HG02763 (cell line): ENCODE data around the gene KCNN1.

Source experiments
- ATAC-seq: cut with Tn5 transposase; IDR thresholded peaks from one replicate; pipeline ENCODE4 v1.9.1; 2021; ENCODE audit warnings: mild to moderate bottlenecking, moderate library complexity; ENCODE audit not compliant: unreplicated experiment

Gene KCNN1

DNA sequence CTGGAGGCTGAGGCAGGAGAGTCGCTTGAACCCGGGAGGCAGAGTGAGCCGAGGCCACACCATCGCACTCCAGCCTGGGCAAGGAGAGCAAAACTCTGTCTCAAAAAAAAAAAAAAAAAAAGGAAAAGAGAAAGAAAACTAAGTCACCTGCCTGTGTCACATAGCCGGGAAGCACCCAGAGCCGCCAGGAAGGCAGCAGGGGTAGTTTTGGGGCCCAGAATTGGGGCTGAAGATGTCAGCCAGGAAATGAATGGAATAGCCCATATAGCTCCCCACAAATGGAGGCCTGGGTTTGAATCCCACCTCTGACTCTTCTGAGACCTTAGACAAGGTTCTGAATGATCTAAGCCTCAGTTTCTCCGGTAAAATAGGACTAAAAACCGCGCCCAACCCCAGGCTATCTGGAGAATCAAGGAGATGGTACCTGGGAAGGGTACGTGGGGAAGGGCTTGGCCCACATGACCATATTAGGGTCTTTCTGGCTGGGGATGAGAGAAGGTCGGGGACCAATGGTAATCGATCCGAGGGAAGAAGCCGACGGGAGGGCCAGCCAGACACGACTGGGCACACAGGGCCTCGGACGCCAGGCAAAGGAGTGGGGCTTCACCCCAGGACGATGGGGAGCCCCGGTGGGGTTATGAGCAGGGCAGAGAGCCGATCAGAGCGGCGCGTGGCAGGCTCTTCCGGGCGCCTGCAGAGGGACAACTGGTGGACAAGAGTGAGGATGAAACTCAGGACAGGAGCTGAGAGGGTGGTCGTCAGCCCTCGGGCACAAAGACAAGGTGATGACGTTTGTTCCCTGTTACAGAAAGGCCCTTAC is 19.7 kb upstream of the KCNN1 start:
- ATAC-seq: peak; percentile 20

DNA sequence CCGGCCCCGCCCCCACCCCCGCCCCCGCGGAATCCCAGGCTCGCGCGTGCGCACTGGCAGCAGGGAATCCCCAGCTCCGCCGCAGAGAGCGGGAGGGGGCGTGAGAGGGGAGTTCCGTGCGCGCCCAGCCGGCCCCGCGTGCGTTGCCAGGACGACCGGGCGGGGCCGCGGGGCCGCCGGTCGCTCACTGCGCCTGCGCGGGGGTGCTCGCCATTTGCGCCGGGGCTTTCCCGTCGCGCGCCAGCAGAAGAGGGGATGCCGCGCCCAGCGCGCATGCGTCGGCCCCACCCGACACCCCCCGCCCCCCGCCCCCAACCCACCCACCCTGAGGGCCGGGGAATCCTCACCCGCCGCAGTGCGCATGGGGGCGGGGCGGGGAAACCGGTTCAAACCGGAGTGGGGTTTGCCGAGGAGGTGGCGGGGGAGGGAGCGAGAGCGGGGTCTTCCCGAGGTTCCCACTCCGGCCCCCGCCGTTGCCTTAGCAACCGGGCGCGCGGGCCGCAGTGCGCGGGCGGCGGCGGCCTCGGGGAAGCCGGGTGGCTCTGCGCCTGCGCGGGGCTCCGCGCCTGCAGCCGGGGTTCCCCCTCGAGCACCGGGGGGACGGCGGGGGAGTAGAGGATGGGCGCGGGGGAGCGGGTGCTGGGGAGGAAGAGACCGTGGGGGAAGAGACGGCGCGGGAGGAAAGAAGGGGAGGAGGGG is 18.9 kb upstream of the KCNN1 start:
- ATAC-seq: peak; percentile 78

- no peak for ATAC-seq
Observed at GRCh38 chr19:17948514-17948900, 18.4 kb upstream of the KCNN1 start.

DNA sequence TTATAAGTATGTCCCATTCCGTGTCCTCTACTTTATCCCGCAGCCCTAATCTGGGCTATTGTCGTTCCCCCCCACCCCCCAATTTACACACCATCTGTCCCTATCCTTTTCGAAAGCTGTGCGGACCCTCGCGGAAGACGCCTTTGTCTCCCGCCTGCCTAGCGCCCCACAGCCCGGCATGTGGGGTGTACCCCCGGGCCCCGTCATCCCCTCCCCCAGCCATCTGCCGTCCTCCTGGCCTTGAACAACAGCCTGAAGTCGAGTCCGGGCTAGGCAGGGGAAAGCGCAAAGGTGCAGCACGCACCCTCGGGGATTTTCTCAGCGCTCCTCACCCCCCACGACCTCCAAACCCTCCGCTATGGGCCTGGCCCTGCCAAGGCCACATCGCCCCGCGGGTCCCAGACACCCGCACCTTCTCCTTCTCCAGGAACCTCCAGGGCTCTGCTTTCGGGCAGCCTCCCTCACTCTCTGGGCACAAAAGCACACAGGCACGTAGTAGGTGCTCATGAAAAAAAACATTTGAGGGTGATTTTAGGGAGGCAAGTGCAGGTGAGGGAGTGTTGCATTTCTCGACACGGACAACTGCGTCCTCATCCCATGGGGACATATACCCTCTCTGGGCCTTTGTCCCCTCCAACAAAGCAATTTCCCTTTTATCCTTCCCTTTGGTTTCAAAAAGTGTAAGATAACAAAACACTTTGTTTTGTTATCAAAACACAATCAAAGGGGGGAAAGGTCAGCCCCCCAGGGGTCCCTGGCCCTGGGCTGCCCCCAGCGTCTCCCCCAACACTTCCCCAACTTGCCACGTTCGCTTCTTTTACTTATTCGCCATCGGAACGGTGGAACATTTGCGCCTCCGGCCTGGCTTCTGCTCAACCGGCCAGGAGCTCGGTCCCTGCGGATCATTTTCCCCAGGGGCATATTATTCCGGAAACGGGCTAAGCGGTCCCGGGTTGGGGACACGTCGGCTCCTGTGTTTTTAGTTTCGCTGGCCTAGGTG is 17.7 kb upstream of the KCNN1 start:
- no peak for ATAC-seq

DNA sequence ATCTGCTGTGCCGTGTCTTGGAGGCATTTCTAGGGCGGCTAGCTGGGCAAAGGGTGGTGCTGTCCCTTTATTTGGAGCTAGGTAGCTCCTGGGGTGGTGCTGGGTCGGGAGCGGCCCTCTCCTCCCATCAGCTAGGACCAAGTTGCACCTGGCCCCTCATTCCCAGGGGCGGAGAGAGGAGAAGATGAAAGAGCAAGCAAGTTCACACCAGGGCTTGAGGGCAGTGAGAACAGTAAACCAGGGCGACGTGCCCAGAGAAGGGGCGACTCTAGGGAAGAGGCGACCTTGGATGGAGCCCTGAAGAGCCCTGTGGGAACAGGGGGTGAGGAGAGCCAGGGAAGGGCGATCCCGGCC is 17.0 kb upstream of the KCNN1 start:
- ATAC-seq: no peak

DNA sequence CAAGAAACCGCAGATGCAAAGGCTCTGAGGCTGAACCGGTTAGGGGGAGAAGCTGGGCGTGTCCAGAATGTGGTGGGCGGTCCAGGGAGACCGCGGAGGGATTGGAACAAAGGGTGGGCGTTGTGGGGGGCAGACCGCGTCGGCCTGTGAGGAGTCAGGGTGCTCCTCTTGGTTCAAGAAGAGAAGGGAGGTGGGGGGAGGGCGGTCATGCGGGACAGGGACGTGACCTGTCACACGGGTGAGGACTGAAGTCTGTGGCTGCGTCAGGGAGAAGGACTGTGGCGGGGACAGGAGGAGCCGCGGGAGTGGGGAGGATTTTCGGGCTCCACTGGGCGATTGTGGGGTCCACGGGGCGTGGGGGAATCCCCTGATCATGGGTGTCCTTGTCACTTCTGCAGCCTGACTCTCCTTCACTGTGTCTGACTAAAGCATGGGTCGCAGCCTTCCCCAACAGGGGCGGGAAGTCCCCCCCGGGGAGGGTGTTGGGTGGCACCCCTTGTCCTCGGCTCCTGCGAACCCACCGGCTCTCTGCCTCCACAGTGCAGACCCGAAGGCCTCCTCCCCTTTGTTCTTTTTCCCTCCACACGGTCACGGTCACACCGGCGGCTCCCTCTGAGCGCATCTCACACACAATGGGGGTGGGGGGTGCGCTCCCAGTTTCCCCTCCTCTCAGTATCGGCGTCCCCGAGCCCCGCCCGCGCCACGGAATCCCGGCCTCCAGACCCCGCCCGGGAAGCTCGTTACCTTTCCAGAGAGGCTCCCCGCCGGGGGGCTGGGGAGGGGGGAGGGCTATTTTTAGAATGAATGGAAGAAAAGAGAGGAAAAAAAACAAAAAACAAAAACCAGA is 16.4 kb upstream of the KCNN1 start:
- ATAC-seq: no peak

- ATAC-seq: no peak
Observed at GRCh38 chr19:17951157-17951989, 15.5 kb upstream of the KCNN1 start.

GRCh38 chr19:17951990-17952976 is 14.6 kb upstream of the KCNN1 start:
- ATAC-seq: no peak

DNA sequence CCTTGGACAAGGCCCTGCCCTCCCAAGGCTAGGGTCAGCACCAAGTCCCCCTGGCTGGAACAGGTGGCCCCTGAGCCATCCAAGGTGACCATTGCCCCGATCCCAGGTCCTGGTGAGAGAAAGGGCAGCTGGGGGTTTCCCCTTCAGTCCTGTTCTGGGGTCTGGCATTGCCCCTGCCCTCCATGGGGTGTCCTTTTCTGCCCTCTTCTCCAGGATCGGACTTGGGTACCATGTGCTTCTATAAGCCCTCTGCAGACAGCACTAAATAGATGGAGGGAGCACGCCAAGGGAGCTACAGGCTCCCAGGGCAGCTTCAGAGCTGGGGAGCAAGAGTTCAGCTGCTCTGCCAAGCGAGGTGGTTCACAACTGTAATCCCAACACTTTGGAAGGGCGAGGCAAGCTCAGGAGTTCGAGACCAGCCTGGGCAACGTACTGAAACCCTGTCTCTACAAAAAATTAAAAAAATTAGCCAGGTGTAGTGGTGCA is 13.5 kb upstream of the KCNN1 start:
- ATAC-seq: no peak

DNA sequence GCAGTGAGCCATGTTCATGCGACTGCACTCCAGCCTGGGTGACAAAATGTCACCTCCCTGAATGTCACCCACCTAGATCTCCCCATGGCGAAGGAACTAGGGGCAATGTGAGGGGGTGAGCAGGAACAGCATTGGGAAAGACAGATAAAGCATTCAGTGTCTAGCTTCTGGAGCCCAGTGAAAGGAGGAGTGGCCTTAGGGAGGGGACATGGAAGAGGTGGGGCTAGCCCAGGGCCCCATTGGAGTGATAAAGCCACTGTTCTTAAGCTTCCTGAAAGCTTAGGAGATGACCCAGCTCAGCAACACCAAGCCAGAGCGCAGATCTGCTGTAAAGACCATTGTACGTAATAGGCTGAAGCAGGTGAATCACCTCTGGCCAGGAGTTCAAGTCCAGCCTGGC is 13.0 kb upstream of the KCNN1 start:
- no peak for ATAC-seq

GRCh38 chr19:17954401-17954800 is 12.5 kb upstream of the KCNN1 start:
- ATAC-seq: no peak

DNA sequence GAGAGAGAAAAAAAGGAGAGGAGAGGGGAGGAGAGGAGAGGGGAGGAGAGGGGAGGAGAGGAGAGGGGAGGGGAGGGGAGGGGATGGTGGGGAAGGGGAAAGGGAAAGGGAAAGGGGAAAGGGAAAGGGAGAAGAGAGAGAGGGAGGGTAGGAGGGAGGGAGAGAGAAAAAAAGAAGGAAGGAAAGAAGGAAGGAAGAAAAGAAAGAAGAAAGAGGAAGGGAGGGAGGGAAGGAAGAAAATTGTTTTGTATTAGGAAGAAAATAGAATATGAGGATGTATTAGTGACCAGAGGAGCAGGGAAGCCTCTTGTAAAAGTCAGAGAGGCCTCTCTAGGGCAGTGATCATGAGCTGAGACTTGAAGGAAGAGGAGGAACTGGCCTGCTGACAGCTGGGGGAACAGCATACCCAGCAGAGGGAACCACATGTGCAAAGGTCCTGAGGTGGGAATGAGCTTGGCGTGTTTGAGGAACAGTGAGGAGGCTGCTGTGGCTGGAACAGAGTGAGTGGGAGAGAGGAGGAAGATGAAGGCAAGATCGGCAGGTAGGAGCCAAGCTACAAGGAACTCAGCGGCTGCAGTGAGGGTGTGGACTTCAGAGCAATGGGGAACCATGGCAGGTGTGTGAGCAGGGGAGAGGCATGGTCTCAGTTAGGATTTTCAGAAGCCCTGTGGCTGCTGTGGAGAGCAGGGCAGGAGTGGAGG is 9.6 kb upstream of the KCNN1 start:
- ATAC-seq: no peak

DNA sequence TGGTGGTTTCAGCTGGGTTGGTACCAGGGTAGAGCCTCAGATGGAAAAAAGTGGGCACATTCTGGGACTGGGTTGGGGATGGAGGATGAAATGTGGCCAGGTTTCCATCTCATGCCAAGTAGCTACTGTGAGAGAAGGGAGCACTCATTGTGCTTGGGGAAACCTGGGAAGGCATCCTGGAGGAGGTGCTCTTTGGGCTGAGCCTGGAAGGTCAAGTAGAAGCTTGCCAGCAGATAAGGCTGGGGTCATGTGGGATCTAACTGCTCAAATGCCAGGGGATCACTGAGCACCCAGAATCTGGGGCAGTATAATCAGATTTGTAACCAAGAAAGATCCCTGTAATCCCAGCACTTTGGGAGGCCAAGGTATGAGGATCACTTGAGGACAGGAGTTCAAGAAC is 9.0 kb upstream of the KCNN1 start:
- ATAC-seq: no peak

DNA sequence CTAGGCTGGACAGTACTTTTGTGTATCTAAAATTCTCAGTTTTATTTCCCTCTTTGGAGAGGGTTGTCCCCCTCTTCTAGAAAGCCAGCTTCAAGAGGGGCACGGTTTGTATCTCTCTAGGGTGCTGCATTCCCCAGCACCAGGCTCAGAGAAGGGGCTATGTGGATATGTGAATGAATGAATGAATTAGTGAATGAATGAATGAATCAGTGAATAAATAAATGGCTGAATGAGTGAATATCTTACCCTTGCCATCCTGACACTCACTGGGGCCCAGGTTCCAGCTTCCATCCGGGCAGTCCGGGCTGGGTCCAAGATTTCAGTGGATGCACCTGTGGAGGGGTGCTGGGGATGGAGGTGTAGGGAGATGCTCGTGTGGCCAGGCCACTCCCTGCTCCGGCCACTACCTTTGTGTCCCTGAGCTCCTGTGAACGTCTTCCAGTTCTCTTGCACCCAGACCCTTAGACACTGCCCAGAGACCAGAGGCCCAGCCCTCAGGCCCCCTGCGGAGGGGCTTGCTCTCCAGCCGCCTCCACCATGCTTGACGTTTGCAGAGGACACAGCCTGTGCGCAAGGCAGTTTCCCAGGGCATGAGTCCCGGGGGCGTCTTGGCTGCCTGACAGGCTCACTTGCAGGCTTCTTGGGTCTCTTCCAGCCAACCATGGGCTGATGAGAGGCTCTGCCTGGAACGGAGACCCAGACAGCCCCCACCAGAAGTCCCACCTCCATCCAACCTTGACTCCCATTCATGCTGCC is 2.8 kb upstream of the KCNN1 start:
- no peak for ATAC-seq

DNA sequence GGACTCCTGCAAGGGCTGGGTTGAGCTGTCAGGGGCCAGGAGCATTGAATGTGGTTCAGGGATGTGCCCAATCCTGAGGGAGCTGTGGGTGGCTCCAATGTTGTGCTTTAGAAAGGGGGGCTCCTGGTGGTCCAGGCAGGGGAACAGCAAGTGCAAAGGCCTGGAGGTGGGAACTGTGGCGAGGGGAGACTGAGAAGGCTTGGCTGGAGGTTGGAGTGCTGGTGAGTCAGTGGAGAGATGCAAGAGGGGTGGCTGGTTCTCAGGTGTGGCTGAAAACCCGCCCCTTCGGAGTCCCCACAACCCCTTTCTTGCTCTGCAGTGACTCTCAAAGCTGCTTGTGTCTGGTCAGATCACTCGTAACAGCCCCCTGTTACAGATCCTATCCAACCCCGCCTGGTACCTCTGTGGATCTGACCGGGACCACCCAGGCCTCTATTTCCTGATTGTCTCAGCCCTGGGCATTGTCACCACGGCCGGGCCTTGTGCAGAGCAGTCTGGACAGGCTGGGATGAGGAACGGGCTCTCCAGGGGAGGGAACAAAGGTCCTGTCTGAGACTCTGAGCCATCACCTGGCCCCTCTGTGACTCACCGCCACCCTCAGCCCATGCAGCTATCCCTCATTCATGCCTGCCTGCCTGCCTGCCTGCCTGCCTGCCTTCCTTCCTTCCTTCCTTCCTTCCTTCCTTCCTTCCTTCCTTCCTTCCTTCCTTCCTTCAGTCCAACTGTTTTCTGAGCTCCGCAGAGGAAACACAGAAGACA is 1.4 kb upstream of the KCNN1 start:
- ATAC-seq: no peak

DNA sequence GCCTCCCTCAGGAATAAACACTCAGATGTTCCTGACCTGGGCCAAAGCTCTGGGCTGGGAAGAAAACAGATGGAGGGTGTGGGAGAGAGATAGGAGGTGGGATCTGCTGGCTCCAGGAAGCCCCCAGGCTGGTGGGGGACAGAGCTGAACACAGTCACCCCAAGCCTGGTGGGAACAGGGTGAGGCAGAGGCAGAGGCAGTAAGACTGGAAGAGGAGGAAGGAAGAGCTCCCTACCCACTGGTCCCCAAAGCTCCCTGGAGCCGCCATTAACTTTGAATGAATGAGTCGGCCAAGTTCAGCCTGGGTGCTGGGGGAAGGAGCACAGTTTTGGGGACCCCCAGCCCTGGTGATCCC is 801 bp upstream of the KCNN1 start:
- no peak for ATAC-seq
